Ovary (tissue), 9 donors: Measurements from ENCODE around the gene NOS3. TPM values are rescaled to one million over a fixed set of nuclear protein-coding genes. Genes with fewer than 3 reads are reported as not detected.
A peak's percentile ranks its signal among the peaks of the same experiment; 100 is the strongest.

Experiments
- DNase-seq, 5 donors: peaks; one replicate each; pipeline ENCODE4 v3.0.0-alpha.2; 2019 to 2020
- H3K27ac ChIP-seq, 2 donors: fragments of 200-600 bp; one replicate each; pipeline versions ENCODE4 v1.5.1 to v1.8.0; 2019 to 2022
- H3K27me3 ChIP-seq: fragments of 200-600 bp; one replicate; pipeline ENCODE4 v1.8.0; 2022
- H3K36me3 ChIP-seq: fragments of 200-600 bp; sonication (generic); one replicate; pipeline ENCODE4 v1.5.1; 2019
- H3K4me1 ChIP-seq: one replicate; pipeline ENCODE4 v1.8.1; 2013; ENCODE audit warnings: mild to moderate bottlenecking, moderate library complexity; ENCODE audit not compliant: insufficient read depth
- H3K4me3 ChIP-seq: fragments of 200-600 bp; sonication (generic); one replicate; pipeline ENCODE4 v1.5.1; 2017
- H3K9me3 ChIP-seq, 2 donors: fragments of 200-600 bp in 1 of 2; sonication (generic) in 1 of 2; one replicate each; pipeline versions ENCODE4 v1.5.1 to v1.8.1; 2013 to 2019; ENCODE audit warnings: mild to moderate bottlenecking in 1 of 2, moderate library complexity in 1 of 2
- EP300 ChIP-seq: sonication (generic); formaldehyde crosslinking; IDR thresholded peaks from one replicate; pipeline ENCODE4 v1.6.1; 2017; ENCODE audit warnings: antibody characterized with exemption
- POLR2A ChIP-seq: fragments of 450-650 bp; IDR thresholded peaks from one replicate; pipeline ENCODE4 v1.6.1; 2017; ENCODE audit warnings: antibody characterized with exemption, mild to moderate bottlenecking, moderate library complexity
- whole genome bisulfite sequencing, 3 donors: extraction: QIAGEN DNeasy Blood & Tissue Kit in 1 of 3; methylation state at CpG; one replicate each; pipeline versions ENCODE4 v1.1.5 to v1.1.7; 2013 to 2017; 5-methylcytosine and 5-hydroxymethylcytosine counted together
- intact Hi-C, 4 donors: fragments of 100-400 bp; cut with DNase I; formaldehyde crosslinking; loops; one replicate each; pipeline versions ENCODE4 v1.11.0 to v1.15.1; 2022 to 2023
- polyA plus RNA-seq, 2 donors: library from polyadenylated mRNA; stranded (reverse); fragments of 200-250 nt in 1 of 2; fragments of 350-450 nt in 1 of 2; fragmentation: Illumina TruSeq in 1 of 2; extraction: RNeasy Lipid Tissue Mini Kit (QIAGEN cat#74804) in 1 of 2; gene quantifications; one replicate each; pipeline ENCODE4 v1.2.3, GENCODE V29; 2013 to 2014
- total RNA-seq, 7 donors: library from RNA; depleted of rRNA in 2 of 7; stranded (reverse); fragments of >200 nt in 2 of 7; fragmentation: NEBNext Ultra II Directional in 3 of 7; extraction: Animal tissue kit (Norgen Biotek cat#: 25700) in 3 of 7; gene quantifications; one replicate each; pipeline versions ENCODE4 v1.1.0 to v1.2.4, GENCODE V29; 2016 to 2023
- TF ChIP-seq, protein P1 (sequence below), 3 donors: fragments of 450-650 bp in 2 of 3; fragments of 200-600 bp in 1 of 3; IDR thresholded peaks; one replicate each; pipeline versions ENCODE4 v1.5.1 to v1.8.0; 2016 to 2022; ENCODE audit warnings: antibody characterized with exemption in 3 of 3, mild to moderate bottlenecking in 1 of 3
- donor health status: DM: no; HTN: no; CAD: no; lungs with moderate emphysema.
- donor health status: DM: no; HTN: no; CAD: no.
- donor health status: Bipolar disorder and iron deficiency.
- donor health status: DM: yes; HTN: yes; CAD: no.
- donor health status: DM: no; HTN: no; CAD: no.
- donor health status: DM: yes; HTN: yes; CAD: no.

The NOS3 gene
- total and polyA plus RNA-seq, 9 donors = 1.0 to 26.0 (median 5.4) TPM

DNA sequence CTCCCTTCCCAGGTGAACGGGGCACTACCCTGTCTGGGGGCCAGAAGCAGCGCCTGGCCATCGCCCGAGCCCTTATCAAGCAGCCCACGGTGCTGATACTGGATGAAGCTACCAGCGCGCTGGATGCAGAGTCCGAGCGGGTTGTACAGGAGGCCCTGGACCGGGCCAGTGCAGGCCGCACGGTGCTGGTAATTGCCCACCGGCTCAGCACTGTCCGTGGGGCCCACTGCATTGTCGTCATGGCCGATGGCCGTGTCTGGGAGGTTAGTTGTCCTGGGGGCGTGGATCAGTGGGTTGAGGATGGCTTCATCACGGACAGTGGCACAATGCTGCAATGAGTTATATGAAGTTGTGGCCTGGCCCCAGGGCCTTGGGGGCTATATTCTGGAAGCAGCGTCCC is 53.1 kb downstream of the NOS3 start:
- Histone ChIP-seq H3K4me3 (no peak overlapping the region), H3K9me3 (no peaks in the 10 kb centered on the region), H3K27me3 (no peaks in the 10 kb centered on the region), H3K27ac (no peak overlapping the region), H3K36me3 (no peaks in the 10 kb centered on the region), H3K4me1 (peaks cover 5% of the 10 kb centered on the region)
- intact Hi-C loops = no loop called here
- 90 to 92% (median 91%) methylated on average over 12 to 20 of the region's 20 CpGs for WGBS, 3 donors
- DNase-seq = no peak
- no peak for TF ChIP-seq EP300
- TF ChIP-seq, protein P1, sequence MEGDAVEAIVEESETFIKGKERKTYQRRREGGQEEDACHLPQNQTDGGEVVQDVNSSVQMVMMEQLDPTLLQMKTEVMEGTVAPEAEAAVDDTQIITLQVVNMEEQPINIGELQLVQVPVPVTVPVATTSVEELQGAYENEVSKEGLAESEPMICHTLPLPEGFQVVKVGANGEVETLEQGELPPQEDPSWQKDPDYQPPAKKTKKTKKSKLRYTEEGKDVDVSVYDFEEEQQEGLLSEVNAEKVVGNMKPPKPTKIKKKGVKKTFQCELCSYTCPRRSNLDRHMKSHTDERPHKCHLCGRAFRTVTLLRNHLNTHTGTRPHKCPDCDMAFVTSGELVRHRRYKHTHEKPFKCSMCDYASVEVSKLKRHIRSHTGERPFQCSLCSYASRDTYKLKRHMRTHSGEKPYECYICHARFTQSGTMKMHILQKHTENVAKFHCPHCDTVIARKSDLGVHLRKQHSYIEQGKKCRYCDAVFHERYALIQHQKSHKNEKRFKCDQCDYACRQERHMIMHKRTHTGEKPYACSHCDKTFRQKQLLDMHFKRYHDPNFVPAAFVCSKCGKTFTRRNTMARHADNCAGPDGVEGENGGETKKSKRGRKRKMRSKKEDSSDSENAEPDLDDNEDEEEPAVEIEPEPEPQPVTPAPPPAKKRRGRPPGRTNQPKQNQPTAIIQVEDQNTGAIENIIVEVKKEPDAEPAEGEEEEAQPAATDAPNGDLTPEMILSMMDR (IDR thresholded peaks at IDR 0.05) = no peak
- no peak for TF ChIP-seq POLR2A

DNA sequence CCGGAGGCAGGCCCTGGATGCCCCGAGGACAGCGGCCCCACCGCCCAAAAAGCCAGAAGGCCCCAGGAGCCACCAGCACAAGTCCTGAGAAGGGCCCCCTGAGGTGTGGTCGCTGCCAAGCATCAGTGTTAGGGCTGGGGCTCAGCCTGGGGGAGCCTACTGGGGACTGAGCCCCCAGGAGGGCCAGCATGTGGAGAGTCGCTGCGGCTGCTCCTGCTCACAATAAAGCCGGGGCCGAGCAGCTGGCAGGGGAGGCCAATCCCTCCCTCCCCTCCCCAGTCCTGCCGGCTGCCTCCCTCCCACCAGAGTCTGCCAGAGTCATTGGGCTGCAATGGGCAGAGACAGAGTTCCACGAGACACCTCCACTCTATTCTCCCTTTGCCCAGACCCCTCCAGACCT is 54.4 kb downstream of the NOS3 start:
- H3K9me3 ChIP-seq = no peaks in the 10 kb centered on the region
- H3K36me3 ChIP-seq = no peaks in the 10 kb centered on the region
- no peaks in the 10 kb centered on the region for H3K4me1 ChIP-seq
- WGBS, 3 donors = 69 to 78% (median 71%) methylated on average over 11 of the region's 11 CpGs
- no peaks in the 10 kb centered on the region for H3K27me3 ChIP-seq
- DNase-seq = no peak
- H3K4me3 ChIP-seq = no peak overlapping the region
- intact Hi-C loops = no loop called here
- TF ChIP-seq EP300 = no peak
- TF ChIP-seq, protein P1 (IDR thresholded peaks at IDR 0.05) = no peak
- TF ChIP-seq POLR2A = no peak
- no peak overlapping the region for H3K27ac ChIP-seq

DNA sequence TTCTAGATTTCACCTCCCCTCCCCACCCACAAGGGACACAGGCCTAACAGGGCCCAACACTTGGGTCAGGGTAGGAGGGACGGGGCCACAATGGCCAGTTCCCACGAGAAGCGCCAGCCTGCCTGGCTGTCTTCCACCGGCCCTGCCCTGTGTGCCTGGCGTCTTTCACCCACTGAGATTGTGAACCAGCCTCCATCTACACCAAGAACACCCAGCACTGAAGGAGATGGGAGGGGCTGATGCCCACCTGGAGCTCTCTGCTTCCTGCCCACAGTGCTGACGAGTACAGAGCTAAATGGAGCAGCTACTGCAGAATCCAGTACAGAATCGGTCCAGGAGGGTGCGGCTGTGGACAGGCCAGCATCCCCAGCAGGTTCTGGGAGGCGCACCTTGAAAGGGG is 55.1 kb downstream of the NOS3 start:
- intact Hi-C loops = no loop called here
- Histone ChIP-seq H3K27me3 (no peaks in the 10 kb centered on the region), H3K36me3 (no peaks in the 10 kb centered on the region), H3K4me1 (peaks cover 2% of the 10 kb centered on the region), H3K9me3 (no peaks in the 10 kb centered on the region), H3K4me3 (no peak overlapping the region), H3K27ac (no peak overlapping the region)
- no peak for DNase-seq
- TF ChIP-seq EP300 (no peak), POLR2A (no peak)
- TF ChIP-seq, protein P1 (IDR thresholded peaks at IDR 0.05) = no peak
- 80 to 83% (median 80%) methylated on average over 9 of the region's 9 CpGs for WGBS, 3 donors

DNA sequence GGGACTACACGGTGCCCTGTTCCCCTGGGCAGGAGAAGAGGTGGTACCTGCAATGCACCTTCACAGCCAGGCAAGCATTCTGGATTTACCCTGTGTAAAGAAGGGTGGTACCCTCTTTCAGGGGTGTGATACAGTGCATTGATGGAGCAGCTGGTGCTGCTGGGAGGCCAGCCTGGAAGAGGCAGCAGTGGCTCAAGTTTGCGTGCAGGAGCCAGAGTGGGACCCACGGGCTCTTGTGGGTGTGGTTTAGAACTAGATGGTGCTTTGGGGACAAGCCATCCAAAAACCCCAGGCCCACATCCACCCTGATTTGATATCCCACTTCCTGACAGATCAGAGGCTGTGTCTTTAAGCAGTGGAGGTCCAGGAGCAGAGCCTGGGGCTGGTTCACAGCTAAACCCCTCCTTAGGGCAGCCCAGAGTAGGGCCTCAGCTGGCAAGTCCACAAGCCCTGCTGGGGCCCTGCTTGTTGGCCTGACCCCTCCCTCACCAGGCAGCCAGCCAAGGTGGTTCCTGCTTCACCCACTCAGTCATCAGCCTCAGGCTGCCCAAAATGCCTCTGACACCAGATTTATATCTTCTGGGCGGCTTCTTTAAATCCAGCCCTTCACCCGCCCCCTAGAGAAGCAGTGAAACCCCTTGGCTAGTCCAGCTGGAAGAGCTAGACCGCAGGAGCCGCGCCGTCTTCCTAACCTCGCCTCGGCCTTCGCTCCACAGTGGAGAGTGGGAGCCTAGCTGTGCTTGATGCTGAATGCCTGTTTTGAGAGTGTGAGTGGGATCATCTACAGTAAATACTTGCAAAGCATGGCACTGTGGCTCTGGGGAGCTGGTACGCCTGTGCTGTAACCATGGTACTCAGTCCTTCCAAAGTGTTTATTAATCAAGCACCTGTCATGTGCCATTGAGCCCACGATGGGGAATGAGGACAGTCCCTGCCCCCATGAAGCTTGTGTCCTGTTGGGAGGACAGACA is 56.1 kb downstream of the NOS3 start:
- DNase-seq = peak in 2 of 5 donors; percentile 59 to 61
- Histone ChIP-seq H3K9me3 (no peaks in the 10 kb centered on the region), H3K27ac (no peak overlapping the region), H3K4me3 (no peak overlapping the region), H3K4me1 (peaks cover 3% of the 10 kb centered on the region), H3K27me3 (no peaks in the 10 kb centered on the region), H3K36me3 (no peaks in the 10 kb centered on the region)
- 26 to 32% (median 28%) methylated on average over 14 of the region's 14 CpGs for WGBS, 3 donors
- intact Hi-C loops = no loop called here
- TF ChIP-seq POLR2A (no peak), EP300 (no peak)
- TF ChIP-seq, protein P1 (IDR thresholded peaks at IDR 0.05) = no peak
